SHP77 treated with DMSO at 0.1 percent for 48 hours (cell line): ENCODE results near the gene CCP110.

Experiments
- DNase-seq: peaks from one replicate; lab custom pipeline; 2025; lab: John Stamatoyannopoulos, UW

Gene CCP110

GRCh38 chr16:19523559-19524355, at the start of gene CCP110:
Gene CCP110, plus strand, starts transcription at chr16:19523942. Its CDS starts 3,940 bp downstream, at chr16:19527882.
- DNase-seq, result peak; percentile 21

- DNase-seq, result no peak
These were observed 49.1 kb upstream of the CCP110 start for GRCh38 chr16:19474617-19475016.

DNA sequence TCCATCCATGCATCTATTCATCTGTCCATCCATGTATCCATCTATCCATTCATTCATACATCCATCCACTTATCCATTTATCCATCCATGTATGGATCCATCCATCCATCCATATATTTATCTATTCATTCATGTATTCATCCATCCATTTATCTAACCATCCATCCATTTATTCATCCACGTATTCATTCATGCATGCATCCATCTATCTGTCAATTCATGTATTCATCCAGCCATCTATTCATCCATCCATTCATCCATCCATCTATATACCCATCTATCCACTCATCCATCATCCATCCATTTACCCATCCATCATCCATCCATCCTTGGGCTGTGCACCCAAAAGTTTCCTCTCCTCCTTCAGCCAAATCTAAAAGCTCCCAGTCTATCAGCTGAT, 45.2 kb upstream of the CCP110 start:
- DNase-seq, result no peak

GRCh38 chr16:19479302-19479721, 44.4 kb upstream of the CCP110 start:
- no peak for DNase-seq

DNA sequence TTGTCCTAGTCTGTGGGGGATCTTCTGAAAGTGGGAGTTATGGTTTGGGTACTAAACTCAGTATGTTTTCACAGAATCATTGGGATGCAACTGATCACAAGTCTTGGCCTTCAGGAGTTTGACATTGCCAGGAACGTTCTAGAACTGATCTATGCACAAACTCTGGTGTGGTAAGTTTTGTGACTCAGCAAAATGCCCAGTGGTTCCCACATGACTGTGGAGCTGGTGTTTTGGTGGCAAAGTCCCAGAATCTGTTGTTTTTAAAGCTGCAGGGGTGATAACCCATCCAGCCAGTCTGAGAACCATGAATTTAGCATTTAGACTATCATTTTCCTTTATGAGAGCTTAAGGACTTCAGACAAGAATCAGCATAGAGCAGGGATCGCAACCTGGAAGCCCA, 42.4 kb upstream of the CCP110 start:
- DNase-seq, result no peak

DNA sequence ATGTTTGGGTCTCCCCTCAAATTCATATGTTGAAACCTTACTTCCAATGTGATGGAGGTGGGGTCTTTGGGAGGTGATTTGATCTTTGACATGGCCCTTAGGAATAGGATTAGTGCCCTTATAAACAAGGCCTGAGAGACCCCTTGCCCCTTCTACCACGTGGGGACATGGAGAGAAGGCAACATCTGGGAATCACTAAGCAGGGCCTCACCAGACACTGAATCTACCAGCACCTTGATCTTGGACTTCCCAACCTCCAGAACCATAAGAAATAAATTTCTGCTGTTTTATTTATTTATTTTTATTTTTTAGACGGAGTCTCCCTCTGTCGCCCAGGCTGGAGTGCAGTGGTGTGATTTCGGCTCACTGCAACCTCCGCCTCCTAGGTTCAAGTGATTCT, 42.0 kb upstream of the CCP110 start:
- no peak for DNase-seq

- no peak for DNase-seq
These were observed 41.5 kb upstream of the CCP110 start for GRCh38 chr16:19482291-19482690.

DNA sequence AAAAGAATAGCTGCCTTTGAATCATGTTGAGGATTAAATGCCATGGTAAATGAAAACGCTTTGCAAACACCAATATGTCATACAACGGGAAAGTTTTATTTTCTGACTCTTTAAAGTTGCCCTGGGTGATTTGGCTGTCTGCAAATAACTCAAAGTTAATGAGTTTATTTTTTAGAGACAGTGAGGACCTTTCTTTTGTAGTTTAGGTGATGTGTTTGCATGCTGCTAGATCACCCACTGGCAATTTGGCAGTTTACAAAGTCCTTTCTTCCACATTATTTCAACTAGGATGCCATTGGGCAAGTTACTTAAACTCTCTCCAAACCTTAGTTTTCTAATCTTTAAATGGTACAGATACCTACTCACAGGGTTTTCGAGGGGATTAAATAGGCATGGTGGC, 39.6 kb upstream of the CCP110 start:
- DNase-seq, result no peak

DNA sequence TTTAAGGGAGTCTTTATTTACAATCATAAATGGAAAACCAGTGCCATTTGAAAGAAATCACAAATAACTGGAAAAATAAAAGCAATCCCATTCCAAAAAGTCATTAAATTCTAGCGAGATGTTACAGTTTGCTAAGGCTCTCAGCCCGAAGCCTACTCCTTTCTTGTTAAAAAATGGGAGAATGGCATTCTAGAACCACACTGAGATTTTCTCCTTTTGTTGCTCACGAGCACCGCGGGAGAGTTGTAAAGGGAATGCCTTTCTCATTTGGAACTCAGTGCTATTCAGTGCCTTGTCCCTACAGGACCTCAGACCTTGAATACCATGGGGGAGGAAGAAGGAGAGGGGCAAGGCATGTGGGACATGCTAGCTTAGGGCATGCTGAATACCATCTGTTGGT, 38.1 kb upstream of the CCP110 start:
- DNase-seq, result no peak

GRCh38 chr16:19486051-19486450, 37.7 kb upstream of the CCP110 start:
- no peak for DNase-seq

- DNase-seq, result no peak
These were observed 36.9 kb upstream of the CCP110 start for GRCh38 chr16:19486750-19487325.

DNA sequence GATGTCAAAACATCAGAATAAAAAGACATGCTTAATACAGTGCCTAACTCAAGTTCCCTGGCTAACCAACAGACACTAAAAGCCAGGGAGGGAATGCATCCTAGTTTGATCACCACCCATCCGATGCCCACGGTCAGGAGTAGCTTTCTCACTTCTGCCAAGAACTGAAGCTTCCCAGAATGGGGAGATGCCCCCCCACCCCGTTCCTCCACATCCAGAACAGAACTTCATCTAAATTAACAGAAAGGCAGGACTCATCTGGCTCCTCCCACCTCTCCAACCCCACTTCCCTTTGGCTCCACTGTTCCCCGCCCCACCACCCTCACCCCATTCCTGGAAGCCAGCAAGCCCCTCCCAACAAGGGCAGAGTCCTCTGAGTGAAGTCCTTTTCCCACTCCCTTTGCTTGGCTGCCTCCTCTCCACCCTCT, 35.5 kb upstream of the CCP110 start:
- DNase-seq, result no peak

GRCh38 chr16:19490619-19491018, 33.1 kb upstream of the CCP110 start:
- DNase-seq, result no peak

DNA sequence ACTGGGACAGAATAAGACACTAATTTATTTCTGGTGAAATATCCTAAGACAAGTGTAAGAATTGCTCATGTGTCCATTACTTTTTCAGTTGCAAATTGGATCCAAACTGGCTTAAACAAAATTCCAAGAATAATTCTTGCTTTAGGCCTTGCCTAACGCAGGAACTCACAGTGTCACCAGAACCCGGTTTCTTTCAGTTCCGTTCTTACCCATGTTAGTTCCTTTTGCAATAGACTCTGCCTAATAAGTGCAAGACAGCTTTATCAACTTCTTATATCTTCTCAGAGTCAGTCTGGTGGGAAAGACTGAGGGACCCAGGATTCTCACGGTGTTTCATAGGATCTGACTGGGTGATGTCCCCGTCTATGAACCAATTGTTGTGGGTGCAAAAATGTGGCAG, 26.6 kb upstream of the CCP110 start:
- DNase-seq, result no peak

DNA sequence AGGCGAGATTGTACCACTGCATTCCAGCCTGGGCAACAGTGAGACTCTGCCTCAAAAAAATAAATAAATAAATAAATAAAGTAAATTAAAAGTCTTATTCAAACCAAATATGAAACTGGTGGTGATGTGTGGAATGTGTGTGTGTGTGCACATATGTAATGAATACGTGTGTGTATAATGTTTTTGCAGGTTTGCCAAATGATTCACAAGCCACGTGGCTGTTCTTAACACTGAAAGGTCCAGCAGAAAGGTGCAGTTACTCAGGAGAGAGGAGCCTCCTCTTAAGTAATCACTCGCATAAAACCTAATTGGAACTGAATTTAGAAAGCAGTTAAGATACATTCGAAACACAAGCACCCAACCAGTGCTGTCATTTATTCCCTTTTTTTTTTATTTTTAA, 24.7 kb upstream of the CCP110 start:
- no peak for DNase-seq

- DNase-seq, result no peak
These were observed 24.3 kb upstream of the CCP110 start for GRCh38 chr16:19499481-19499880.

- DNase-seq, result peak; percentile 21
These were observed 21.2 kb upstream of the CCP110 start for GRCh38 chr16:19502395-19503131.

DNA sequence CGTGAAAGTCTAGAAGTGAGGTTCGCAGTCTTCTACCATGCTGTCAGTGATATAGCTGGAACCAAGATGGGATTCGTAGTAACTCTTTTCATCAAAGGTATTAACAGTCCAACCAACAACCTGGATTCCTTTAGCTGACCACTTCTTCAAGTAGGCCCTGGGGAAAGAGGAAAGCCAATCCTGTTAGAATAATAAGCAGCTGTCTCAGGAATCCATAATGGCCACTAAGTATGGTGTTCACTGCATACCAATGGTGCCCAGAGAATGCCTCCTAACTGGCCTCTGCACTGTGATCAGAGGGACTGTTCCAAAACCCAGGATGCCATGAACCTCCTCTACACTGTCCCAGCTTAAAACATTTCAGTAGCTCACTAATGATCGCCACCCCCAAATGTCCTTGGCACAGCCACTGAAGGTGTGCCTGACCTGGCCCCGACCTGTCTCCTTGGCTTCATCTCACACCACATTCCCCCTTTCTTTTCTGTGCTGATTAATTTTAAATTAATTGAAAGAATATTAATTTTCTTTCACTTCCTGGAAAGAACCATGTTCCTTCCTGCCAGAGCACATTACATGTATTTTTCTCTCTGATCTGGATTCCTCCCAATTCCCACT, 20.2 kb upstream of the CCP110 start:
- no peak for DNase-seq

GRCh38 chr16:19505600-19506303, 18.0 kb upstream of the CCP110 start:
- no peak for DNase-seq

GRCh38 chr16:19506965-19507364, 16.8 kb upstream of the CCP110 start:
- DNase-seq, result no peak

GRCh38 chr16:19507867-19508266, 15.9 kb upstream of the CCP110 start:
- DNase-seq, result no peak

- no peak for DNase-seq
These were observed 11.4 kb upstream of the CCP110 start for GRCh38 chr16:19512297-19512696.
